Measurements from ENCODE around the gene SMIM38.

DNA sequence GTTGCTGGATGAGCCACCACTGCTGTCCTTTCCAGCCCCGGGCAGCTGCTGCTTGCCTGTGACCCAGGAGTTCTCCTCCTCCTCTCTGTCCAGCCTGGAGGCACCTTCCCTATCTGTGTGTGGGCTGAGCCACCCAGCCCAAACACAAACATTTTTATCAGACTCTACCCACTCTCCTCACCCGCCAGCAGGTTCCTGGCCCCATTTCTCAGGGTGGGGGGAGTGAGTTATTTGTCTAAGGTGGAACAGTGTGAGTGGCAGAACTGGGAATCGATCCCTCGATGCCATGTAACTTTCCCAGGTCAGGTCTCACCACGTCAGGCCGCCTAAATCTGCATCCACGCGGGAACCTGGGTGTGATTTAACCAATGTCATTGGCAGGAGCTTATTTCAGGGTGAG, 20.8 kb upstream of the SMIM38 start:
- TF ChIP-seq, protein P1, sequence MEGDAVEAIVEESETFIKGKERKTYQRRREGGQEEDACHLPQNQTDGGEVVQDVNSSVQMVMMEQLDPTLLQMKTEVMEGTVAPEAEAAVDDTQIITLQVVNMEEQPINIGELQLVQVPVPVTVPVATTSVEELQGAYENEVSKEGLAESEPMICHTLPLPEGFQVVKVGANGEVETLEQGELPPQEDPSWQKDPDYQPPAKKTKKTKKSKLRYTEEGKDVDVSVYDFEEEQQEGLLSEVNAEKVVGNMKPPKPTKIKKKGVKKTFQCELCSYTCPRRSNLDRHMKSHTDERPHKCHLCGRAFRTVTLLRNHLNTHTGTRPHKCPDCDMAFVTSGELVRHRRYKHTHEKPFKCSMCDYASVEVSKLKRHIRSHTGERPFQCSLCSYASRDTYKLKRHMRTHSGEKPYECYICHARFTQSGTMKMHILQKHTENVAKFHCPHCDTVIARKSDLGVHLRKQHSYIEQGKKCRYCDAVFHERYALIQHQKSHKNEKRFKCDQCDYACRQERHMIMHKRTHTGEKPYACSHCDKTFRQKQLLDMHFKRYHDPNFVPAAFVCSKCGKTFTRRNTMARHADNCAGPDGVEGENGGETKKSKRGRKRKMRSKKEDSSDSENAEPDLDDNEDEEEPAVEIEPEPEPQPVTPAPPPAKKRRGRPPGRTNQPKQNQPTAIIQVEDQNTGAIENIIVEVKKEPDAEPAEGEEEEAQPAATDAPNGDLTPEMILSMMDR (IDR thresholded peaks at IDR 0.05) = no peak
- no peak for TF ChIP-seq POLR2AphosphoS5 (IDR thresholded peaks at IDR 0.05; ENCODE audit: insufficient read depth in 1 of 2, low read depth in 1 of 2)
